HG02885 (cell line): ENCODE results near the gene UBE2H.
"Not testable (repeated sequence)": the region's sequence is repeated elsewhere in the genome, so short reads cannot be mapped to it uniquely, and the experiment has no call there.

ENCODE experiments used
- ATAC-seq: cut with Tn5 transposase; IDR thresholded peaks from one replicate; pipeline ENCODE4 v1.9.1; 2021; ENCODE audit warnings: mild to moderate bottlenecking; ENCODE audit not compliant: unreplicated experiment, poor library complexity

Gene UBE2H

DNA sequence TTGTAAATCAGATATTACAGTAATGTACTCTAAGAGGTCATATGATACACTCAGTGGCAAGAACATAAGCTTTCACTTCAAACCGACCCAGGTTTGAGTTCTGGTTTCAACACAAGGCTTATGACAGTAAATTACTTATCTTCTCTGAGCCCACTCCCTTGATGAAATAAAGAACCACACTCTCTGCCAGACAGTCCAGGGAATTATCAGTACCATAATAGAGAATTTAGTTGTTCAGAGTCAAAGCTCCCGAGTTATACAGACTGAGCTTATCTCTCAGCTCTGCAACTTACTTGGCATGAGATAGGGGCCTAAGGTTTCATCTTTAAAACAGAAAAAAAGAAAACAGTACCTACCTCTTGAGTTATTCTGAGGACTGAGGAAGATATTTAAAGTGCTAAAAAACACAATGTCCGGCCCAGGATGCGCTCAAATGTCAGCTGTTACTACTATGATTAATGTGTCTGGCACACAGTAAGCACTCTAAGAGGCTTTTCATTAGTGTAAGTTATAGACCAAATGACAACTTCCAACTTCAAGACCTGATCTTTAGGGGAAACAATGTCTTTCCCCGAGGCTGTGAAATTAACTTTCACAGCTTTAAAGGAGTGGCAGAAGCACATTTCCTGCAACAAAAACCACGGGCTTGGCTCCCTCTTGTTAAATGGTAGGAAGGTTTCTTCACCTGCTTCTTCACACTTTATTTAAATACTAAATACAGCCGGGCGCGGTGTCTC, 38.1 kb downstream of the UBE2H start:
- ATAC-seq, result no peak

DNA sequence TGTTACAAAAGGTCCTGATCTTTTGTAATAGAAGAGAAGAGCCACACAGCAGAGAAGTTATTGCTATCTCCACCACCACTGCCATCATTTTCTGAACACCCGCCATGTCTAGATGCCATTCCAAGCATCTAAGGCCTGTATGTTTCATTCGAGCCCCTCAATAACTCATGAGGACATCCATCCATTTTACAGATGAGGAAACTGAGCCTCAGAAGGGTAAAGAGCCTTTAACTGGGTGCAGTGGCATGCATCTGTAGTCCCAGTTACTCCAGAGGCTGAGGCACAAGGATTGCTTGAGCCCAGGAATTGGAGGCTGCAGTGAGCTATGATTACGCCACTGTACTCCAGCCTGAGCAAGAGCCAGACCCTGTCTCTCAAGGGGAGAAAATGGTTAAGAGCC, 39.3 kb downstream of the UBE2H start:
- ATAC-seq, result no peak

DNA sequence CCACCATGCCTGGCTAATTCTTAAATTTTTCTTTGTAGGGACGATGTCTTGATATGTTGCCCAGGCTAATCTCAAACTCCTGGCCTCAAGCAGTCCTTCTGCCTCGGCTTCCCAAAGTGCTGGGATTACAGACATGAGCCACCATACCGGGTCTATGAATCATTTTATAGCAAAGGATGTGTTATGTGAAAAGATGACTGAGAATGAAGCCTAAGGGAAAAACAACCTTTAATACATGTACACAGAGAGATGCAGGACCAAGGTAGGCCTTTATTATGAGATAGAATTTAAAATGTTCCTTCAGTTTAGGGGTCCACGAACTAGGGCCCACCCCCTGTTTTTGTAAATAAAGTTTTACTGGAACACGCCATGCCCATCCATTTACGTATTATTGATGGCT, 41.0 kb downstream of the UBE2H start:
- no peak for ATAC-seq

DNA sequence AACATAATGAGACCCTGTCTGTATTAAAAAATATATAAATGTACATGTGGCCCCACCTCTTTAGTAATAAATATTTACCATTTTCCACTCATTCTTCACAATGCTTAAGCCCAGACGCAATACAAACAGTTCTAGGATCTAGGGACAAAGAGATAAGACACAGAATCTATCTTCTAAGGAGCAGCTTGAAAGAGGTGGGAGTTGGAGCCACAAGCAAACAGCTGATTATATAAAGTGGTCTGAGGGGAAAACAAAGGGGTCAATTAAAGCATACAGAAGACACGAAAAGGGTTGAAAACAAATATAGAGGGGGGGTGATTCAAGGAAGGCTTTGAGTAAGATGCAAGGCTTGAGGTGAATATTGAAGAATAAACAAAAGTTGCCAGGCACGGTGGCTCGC, 43.1 kb downstream of the UBE2H start:
- no peak for ATAC-seq

DNA sequence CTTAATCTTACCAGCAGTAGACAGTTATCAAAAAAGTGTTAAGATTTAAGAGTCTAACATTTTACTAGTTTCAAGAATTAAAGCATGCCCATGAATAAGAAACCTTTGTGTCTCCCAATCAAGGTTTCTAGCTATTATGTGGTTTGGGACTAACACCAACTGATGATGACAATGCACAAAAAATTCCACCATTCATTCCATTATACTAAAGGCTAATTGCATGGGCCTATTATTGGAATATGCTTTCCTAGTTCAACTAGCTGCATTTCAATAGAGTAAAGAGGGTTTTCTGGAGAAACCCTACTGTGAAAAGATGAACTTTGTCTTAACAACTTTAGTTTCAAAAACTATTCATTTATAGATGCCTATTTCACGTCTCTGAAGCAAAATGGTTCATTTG, 44.6 kb downstream of the UBE2H start:
- no peak for ATAC-seq

DNA sequence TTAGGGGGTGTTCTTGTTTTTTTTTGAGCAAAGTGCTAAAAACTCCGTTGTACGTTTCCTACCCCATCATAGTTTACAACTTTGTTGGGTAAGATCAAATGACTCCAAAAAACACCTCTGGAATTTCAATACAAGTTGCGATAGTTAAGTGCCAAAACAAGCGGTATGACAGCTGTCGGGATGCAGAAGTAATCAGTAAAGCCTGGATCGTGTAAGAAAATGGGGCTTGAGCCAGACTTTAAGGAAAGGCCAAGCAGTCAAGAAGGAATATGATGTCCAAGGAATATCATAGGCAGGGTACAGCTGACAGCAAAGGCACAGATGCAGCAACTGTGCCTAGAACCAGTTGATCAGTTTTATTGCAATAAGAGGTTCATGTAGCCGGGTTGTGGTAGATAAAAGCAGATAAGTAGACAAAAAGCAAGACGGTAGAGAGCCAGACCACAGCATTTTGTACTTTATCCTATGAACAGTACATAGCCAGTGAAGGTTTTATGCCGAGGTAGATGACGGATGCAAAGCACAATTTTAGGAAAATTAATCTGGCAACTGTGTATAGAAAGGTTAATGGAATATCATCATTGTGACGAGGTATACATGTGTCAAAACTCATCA, 45.5 kb downstream of the UBE2H start:
- no peak for ATAC-seq

DNA sequence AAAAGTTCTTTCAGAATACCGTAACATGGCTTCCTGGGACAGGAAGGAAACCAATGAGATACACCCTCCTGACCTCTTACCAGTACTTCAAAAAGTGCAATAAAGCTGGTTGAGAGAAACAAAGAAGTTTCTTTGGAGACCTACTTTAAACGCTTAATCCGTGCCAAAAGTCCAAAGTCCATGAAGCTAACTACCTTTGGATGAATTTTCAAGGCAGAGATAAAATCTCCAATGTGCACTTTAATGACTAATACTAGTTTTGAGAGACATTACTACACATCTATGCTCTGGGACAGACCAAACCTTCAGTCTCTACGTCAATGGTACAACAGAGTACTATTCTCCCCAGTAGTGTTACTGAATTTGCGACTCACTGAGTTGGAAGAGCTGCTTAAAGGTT, 46.1 kb downstream of the UBE2H start:
- ATAC-seq, result no peak

DNA sequence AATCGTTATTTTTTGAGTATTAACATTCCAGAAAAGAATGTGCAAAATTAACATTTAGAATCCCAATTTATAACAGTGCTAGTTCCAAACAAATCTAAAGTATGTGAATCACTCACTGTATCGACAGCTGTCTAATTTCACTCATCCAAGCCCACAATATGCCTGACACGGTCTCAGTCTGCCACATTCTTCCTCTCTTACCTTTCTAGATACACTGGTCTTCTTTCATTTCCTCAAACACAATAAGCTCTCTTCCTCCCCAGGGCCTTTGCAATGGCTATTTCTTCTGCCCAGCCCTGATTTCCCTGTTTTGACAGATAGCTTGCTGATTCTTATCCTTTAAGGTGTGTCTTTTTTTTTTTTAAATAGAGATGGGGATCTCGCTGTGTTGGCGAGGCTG, 48.8 kb downstream of the UBE2H start:
- no peak for ATAC-seq

DNA sequence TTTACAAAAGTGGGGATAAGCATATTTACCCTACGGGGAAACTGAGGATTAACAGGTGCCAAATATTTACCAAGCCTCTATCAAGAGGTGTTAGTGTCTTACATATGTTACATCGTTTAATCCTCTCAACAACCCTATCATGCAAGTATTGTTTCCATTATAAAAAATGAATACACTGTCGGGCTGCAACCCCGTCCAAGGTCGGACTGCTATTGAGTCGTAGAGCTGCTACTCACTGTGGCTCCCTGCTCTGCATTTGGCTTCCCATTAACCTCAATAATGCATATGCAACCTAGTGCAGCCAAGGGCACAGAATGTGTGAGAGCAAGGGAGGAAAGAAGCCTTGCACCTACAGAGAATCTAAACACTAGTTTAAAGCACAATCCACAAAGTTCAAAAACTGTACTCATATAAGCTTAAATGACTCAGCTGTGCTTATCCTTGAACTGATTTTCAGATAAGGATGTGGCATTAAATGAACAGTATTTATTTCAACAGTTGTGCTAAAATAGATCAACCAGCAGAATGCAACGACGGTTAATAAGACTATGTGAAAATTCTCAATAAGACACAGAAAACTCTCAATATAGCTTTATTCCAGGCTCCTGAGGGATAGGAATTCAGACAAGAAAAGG, 49.9 kb downstream of the UBE2H start:
- no peak for ATAC-seq

DNA sequence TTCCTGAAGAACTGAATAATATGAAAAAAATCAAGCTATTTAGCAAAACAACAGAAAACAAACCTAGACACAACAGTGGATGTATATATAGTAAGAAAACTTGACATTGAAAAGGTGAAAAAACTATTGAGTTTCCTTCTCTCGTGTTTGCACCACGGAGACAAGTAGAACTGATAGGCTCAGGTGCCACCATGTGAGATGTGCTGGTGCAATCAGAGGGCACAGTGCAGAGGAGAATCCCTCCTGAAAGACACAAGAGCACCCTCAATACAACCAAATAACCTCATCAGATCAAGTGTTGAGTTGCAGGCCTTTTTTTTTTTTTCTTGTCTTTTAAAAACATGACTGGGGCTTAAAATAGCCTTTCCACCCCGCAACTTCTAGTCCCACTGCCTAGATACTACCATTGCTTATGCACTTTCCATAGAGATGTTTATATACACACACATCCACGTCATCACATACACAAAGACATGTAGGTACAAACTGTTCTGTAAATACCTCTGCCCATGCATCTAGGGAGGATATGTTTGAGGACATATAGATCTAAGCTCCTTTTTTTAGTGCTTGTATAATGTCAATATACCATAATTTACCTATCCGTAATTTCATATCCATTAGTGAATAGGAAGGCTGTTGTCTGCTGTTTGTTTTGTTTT, 54.1 kb downstream of the UBE2H start:
- ATAC-seq, result no peak

DNA sequence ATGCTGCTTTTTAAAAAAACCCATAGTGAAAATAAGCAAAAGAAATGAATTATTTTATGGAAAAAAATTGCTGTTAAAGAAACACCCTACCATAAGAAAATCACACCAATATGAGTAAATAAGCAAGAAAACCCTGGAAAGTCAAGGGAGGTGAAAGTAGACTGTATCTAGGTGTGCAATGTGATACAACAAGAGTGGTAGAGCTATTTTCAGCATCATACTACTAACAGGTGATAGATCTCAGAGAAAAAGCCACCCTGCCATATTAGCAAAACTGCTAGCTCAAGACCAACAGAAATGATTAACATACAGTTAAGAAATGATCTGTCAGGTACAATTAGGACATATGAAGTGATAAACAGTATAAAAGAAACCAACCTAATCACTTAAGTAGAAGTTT, 54.8 kb downstream of the UBE2H start:
- no peak for ATAC-seq

DNA sequence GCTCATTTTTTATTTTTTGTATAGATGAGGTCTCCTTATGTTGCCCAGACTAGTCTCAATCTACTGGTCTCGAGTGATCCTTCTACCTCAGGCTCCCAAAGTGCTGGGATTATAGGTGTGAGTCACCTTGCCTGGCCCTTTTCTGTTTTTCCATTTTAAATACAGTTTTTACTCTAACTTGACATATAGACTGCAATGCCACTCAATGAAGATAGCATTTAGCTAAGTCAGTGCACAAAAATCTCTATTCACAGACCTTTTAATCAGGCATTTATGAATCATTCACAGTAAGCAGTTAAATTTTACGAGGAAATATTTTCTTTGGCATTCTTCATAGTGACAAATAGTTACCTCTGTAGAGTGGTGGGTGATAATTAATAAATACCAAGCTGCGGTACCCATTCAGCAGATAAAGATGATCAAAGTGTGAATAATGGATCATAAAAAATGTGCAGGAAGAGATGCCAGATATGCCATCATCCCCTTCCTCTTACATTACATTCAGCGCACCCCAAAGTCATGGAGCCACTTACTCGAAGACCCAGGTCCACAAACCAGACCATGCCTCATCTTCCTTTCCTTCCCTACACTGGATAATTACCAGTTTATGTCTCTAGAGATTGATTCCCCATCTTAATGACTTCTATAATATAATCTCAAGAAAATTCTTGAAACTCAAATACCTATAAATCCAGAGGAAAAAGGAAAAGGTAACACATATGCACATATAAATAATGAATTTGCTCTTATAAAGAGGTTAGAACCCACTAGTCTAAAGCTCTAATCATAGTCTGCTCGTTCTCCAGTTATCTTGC, 56.0 kb downstream of the UBE2H start:
- ATAC-seq, result no peak

DNA sequence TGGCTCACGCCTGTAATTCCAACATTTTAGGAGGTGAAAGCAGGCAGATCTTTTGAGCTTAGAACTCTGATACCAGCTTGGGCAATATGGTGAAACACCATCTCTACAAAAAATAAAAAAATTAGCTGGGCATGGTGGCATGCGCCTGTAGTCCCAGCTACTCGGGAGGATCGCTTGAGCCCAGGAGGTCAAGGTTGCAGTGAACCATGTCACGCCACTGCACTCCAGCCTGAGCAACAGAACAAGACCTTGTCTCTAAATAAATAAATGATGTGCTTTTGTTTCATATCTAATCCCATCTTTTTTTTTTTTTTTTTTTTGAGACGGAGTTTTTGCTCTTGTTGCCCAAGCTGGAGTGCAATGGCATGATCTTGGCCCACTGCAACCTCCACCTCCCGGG, 58.6 kb downstream of the UBE2H start:
- ATAC-seq, result not testable (repeated sequence)

DNA sequence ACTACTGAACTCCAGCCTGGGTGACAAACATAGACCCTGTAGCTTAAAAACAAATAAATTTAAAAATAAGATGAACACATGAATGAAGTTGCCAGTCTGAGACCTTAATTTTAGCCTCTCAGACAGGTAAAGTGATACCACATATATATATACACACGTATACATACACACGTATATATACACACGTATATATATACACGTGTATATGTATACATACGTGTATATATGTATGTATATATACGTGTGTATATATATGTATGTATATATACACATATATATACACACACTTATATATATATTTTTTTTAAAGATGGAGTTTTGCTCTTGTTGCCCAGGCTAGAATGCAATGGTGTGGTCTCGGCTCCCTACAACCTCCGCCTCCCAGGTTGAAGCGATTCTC, 62.7 kb downstream of the UBE2H start:
- ATAC-seq, result no peak

DNA sequence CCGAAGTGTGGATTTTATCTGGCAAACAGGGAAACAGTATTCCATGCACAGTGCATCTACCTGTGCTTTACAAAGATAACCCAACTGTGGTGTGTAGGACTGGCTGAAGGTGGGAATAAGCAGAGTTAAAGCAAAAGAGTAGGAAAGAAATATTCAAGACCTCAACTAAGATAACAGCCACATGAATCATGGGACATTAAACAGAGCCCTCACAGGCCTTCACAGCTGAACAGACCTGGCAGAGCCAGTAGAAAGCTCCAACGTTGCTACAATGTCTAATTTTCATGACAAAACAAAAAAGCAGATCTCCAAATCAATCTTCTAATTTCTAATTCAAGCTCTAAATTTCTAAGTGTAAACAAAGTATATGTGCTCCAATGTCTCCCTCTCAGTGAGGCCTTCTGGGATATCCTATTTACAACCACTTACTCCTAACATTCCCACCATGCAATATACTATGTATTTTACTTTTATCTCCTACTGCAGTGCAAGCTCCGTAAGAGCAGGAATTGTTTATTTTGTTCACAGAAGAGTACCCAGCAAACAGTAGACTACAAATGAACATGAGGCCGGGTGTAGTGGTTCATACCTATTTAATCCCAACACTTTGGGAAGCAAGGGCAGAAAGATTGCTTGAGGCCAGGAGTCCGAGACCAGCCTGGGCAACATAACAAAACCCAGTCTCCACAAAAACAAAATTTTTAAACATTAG, 63.5 kb downstream of the UBE2H start:
- ATAC-seq, result no peak

DNA sequence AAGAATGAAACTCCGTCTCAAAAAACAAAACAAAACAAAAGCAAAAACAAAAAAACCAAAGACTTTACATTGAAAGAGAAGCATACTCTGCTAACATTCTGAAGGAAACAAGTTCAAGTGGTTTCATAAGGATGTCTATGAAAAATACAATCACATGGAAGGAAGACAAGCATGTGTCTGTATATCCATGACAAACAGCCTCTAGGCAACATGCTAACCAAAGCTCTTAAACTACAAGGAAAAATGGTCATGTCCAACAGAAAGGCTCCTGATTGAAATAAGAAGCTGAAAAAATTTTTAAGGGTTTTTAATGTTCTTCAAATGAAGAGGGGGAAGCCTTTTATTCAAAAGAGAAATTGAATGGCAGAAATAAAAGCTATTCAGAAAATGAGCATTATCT, 64.9 kb downstream of the UBE2H start:
- ATAC-seq, result no peak

DNA sequence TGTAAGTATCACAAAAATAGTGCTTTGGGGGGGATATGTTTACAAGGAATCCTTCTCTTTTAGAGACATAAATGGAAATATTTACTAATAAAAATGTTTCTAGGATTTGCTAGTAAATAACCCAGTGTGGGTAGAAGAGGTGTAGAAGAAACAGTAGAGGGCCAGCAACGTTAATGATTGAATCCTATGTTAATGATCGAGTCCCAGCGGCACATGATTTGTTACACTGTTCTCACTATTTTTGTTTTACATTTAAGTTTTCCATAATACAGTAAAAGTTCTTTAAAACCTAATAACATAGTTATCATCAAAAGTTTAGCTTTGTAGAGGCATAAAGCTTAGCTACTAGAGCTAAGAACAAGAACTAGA, 66.0 kb downstream of the UBE2H start:
- ATAC-seq, result no peak

DNA sequence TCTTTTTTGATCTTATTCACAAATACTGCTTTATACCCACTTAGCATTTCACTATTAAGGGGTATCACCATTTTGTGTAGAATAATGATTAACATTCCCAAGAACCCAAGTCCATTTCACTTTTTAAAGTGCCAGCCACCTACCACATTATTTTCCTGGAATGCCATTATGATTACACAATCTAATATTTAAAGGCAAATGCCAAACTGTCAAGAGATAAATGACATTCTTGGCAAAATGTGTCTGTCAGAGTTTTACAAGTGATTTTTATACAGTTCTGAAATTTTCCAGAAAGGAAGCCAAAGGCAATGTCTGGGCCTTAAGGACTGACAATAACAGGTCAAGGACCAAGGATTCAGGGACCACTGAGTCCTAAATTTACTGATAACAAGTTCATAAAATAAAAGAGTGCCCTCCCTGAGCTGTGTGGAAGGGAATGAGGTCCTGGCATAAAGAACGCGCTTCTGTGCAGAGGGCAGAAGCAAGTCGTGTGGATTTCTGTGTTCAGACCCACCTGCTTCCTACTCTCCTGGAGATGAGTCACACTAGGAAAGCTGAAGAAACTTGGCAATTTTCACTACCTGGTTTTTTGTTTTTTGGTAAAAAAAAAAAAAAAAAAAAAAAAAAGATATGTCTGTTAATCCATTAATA, 66.5 kb downstream of the UBE2H start:
- no peak for ATAC-seq

DNA sequence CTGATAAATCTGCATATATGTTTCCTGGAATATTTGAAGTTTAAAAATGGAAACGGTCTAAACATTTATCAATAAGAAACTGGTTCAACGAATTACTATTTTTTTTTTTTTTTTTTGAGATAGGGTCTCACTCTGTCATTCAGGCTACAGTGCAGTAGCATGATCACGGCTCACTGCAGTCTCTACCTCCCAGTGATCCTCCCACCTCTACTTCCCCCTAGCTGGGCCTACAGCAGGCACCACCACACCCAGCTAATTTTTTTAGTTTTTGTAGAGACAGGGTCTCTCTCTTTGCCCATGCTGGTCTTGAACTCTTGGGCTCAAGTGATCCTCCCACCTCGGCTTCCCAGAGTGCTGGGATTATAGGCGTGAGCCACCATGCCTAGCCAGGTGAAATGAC, 68.3 kb downstream of the UBE2H start:
- no peak for ATAC-seq

DNA sequence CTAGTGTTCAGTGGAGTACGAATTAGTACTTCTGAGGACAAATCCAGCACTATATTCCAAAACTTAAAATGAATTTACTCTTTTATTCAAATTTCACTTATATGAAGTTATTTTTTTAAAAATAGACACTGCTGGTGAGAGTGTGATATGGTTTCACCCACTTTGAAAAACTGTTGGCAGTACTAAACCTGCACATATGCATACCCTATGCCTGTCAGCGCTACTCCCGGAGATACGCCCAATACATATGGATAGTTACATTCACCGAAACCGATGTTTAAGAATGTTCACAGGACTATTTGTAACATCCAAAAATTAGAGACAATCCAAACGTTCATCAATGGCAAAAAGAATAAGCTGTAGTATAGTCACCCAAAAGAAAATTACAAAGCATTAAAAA, 69.6 kb downstream of the UBE2H start:
- ATAC-seq, result no peak
